Smooth muscle cell (in vitro differentiated cells): ENCODE results near the gene PPP1CC. TPM values are rescaled to one million over a fixed set of nuclear protein-coding genes. Genes with fewer than 3 reads are reported as not detected.
"Not testable (repeated sequence)": the region's sequence is repeated elsewhere in the genome, so short reads cannot be mapped to it uniquely, and the experiment has no call there.

Source experiments
- DNase-seq: peaks from one replicate; lab custom pipeline; 2025; ENCODE audit not compliant: unreplicated experiment; lab: John Stamatoyannopoulos, UW
- H2AFZ ChIP-seq: fragments of 200-600 bp; sonication (generic); 2 replicates; pipeline ENCODE4 v1.6.0; 2016; ENCODE audit warnings: antibody characterized with exemption, low read depth, mild to moderate bottlenecking
- H3F3A ChIP-seq: fragments of 200-600 bp; sonication (generic); 2 replicates; pipeline ENCODE4 v1.6.0; 2017; ENCODE audit warnings: antibody characterized with exemption, low read depth
- H3K27ac ChIP-seq: fragments of 200-600 bp; sonication (generic); 2 replicates; pipeline ENCODE4 v1.5.1; 2016; ENCODE audit warnings: low read depth, mild to moderate bottlenecking
- H3K27me3 ChIP-seq: fragments of 200-600 bp; sonication (generic); 2 replicates; pipeline ENCODE4 v1.6.1; 2016; ENCODE audit warnings: low read depth, mild to moderate bottlenecking
- H3K36me3 ChIP-seq: fragments of 200-600 bp; sonication (generic); 2 replicates; pipeline ENCODE4 v1.5.1; 2016; ENCODE audit warnings: low read depth
- H3K4me1 ChIP-seq: fragments of 200-600 bp; sonication (generic); 2 replicates; pipeline ENCODE4 v1.5.1; 2016; ENCODE audit warnings: low read depth
- H3K4me2 ChIP-seq: fragments of 200-600 bp; sonication (generic); 2 replicates; pipeline ENCODE4 v1.6.0; 2016; ENCODE audit warnings: mild to moderate bottlenecking
- H3K4me3 ChIP-seq: fragments of 200-600 bp; sonication (generic); 2 replicates; pipeline ENCODE4 v1.5.1; 2016; ENCODE audit warnings: mild to moderate bottlenecking
- H3K79me2 ChIP-seq: fragments of 200-600 bp; sonication (generic); 2 replicates; pipeline ENCODE4 v1.6.0; 2016; ENCODE audit warnings: low read depth, mild to moderate bottlenecking
- H3K9ac ChIP-seq: fragments of 200-600 bp; sonication (generic); 2 replicates; pipeline ENCODE4 v1.6.0; 2016; ENCODE audit warnings: low read depth
- H3K9me3 ChIP-seq: fragments of 200-600 bp; sonication (generic); replicated peaks from 2 replicates; pipeline ENCODE4 v1.5.1; 2016; ENCODE audit warnings: low read depth
- H4K20me1 ChIP-seq: fragments of 200-600 bp; sonication (generic); 2 replicates; pipeline ENCODE4 v1.6.0; 2016; ENCODE audit warnings: low read depth
- CTCF ChIP-seq: fragments of 200-600 bp; sonication (generic); IDR thresholded peaks from 2 replicates; pipeline ENCODE4 v1.5.1; 2017; ENCODE audit warnings: borderline replicate concordance, mild to moderate bottlenecking, antibody characterized with exemption; ENCODE audit not compliant: insufficient read depth, poor library complexity, severe bottlenecking
- WGBS: methylation state at CpG from one replicate; pipeline ENCODE4 v1.1.7; 2016; ENCODE audit warnings: low lambda C conversion rate; 5-methylcytosine and 5-hydroxymethylcytosine counted together
- polyA plus RNA-seq: library from polyadenylated mRNA; unstranded; fragments of >200 nt; fragmentation: Nextera tagmentation; extraction: Ambion mirVana; gene quantifications from 2 replicates; pipeline ENCODE4 v1.2.1, GENCODE V29; 2016
- total RNA-seq: library from RNA; depleted of rRNA; stranded (reverse); fragments of >200 nt; gene quantifications from 2 replicates; pipeline ENCODE4 v1.2.3, GENCODE V29; 2014

PPP1CC gene
- total and polyA plus RNA-seq, 2 experiments from 2014 or later: 34.9 to 105 TPM

- no peaks in the 10 kb centered on the region for H3K79me2 ChIP-seq
- H3K4me3 ChIP-seq: no peak overlapping the region
- DNase-seq: no peak
- WGBS: 93% methylated on average over 5 of the region's 5 CpGs
- no peak overlapping the region for H3K9ac ChIP-seq
- H3K4me2 ChIP-seq: no peak overlapping the region
- no peak for TF ChIP-seq CTCF
- H2AFZ ChIP-seq: no peak overlapping the region
- H3K27me3 ChIP-seq: no peaks in the 10 kb centered on the region
- no peaks in the 10 kb centered on the region for H3K9me3 ChIP-seq
- no peaks in the 10 kb centered on the region for H4K20me1 ChIP-seq
- no peaks in the 10 kb centered on the region for H3K4me1 ChIP-seq
- no peak overlapping the region for H3K27ac ChIP-seq
- H3F3A ChIP-seq: no peaks in the 10 kb centered on the region
- no peaks in the 10 kb centered on the region for H3K36me3 ChIP-seq
These were observed 26.3 kb upstream of the PPP1CC start for GRCh38 chr12:110768960-110769359.

DNA sequence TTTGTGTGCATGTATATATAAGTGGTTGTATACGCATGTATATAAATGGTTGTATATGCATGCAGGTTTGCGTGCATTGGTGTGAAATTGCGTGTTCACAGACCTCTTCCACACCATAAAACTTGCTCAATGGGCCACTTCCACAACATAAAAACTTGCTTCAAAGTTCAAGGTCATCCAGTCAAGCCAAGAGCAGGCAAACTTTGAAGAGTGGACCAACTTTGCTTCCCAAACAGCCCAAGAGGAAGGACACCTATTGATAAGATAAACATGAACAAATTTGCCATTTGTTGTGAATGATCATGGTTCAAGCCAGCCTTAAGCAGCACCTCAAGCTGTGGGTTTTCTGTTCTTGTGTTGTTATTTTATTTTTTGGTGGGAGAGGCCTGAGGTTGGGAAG is 25.2 kb upstream of the PPP1CC start:
- Histone ChIP-seq H3K9me3 (no peaks in the 10 kb centered on the region), H2AFZ (no peak overlapping the region), H3K4me3 (no peak overlapping the region), H3K4me1 (no peaks in the 10 kb centered on the region), H3K27me3 (no peaks in the 10 kb centered on the region), H4K20me1 (no peaks in the 10 kb centered on the region), H3K36me3 (no peaks in the 10 kb centered on the region), H3K9ac (no peak overlapping the region), H3K27ac (no peak overlapping the region), H3K4me2 (no peak overlapping the region), H3F3A (no peaks in the 10 kb centered on the region), H3K79me2 (no peaks in the 10 kb centered on the region)
- DNase-seq: no peak
- no peak for TF ChIP-seq CTCF
- WGBS: 95% methylated on average over 3 of the region's 3 CpGs

GRCh38 chr12:110766311-110767154 is 23.8 kb upstream of the PPP1CC start:
- Histone ChIP-seq H3K27ac (no peak overlapping the region), H4K20me1 (no peaks in the 10 kb centered on the region), H3K4me1 (no peaks in the 10 kb centered on the region), H3K36me3 (no peaks in the 10 kb centered on the region), H3K27me3 (no peaks in the 10 kb centered on the region), H2AFZ (no peak overlapping the region), H3K4me2 (no peak overlapping the region), H3K79me2 (no peaks in the 10 kb centered on the region), H3K4me3 (no peak overlapping the region), H3K9me3 (no peaks in the 10 kb centered on the region), H3K9ac (no peak overlapping the region), H3F3A (no peaks in the 10 kb centered on the region)
- no peak for TF ChIP-seq CTCF
- WGBS: 61% methylated on average over 7 of the region's 7 CpGs
- no peak for DNase-seq

DNA sequence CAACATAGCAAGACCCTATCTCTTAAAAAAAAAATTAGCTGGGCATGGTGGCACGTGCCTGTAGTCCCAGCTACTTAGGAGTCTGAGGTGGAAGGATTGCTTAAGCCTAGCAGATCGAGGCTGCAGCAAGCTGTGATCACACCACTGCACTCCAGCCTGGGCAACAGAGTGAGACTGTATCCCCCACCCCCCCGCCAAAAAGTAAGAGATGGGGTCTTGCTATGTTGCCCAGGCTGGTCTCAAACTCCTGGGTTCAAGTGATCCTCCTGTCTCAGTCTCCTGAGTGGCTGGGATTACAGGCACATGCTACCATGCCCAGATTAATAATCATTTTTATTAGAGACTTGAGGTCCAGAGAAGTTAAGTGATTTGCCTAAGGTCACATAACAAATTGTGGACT is 22.9 kb upstream of the PPP1CC start:
- not testable (repeated sequence) for H3K9me3 ChIP-seq, H3K79me2 ChIP-seq, H3K4me3 ChIP-seq, H4K20me1 ChIP-seq, H3K4me2 ChIP-seq, H3K9ac ChIP-seq, H3K36me3 ChIP-seq, H2AFZ ChIP-seq, H3K27me3 ChIP-seq, H3F3A ChIP-seq, H3K27ac ChIP-seq, H3K4me1 ChIP-seq, DNase-seq
- WGBS: 89% methylated on average over 3 of the region's 3 CpGs
